CD4-positive, alpha-beta T cell treated with Interleukin-10 for 1 hour (primary cell): Measurements from ENCODE around the gene DR1.

Experiments used
- DNase-seq: peaks from one replicate; pipeline ENCODE4 v3.0.0-alpha.2; 2020

DR1 gene

GRCh38 chr1:93395195-93395594, 49.5 kb downstream of the DR1 start:
- DNase-seq = no peak

GRCh38 chr1:93399781-93400180, 54.1 kb downstream of the DR1 start:
- no peak for DNase-seq

- no peak for DNase-seq
These were observed 62.5 kb downstream of the DR1 start for GRCh38 chr1:93408203-93408602.

GRCh38 chr1:93411000-93411399, 65.3 kb downstream of the DR1 start:
- no peak for DNase-seq

GRCh38 chr1:93414749-93415148, 69.0 kb downstream of the DR1 start:
- no peak for DNase-seq

GRCh38 chr1:93415296-93415695, 69.6 kb downstream of the DR1 start:
- DNase-seq = no peak

GRCh38 chr1:93416183-93416582, 70.5 kb downstream of the DR1 start:
- no peak for DNase-seq
